HK-2 (cell line): ENCODE measurements around the gene AOPEP.
A peak's percentile ranks its signal among the peaks of the same experiment; 100 is the strongest.

Experiments
- DNase-seq: peaks from one replicate; pipeline ENCODE4 v3.0.0-alpha.2; 2018; ENCODE audit not compliant: unreplicated experiment

The AOPEP gene

DNA sequence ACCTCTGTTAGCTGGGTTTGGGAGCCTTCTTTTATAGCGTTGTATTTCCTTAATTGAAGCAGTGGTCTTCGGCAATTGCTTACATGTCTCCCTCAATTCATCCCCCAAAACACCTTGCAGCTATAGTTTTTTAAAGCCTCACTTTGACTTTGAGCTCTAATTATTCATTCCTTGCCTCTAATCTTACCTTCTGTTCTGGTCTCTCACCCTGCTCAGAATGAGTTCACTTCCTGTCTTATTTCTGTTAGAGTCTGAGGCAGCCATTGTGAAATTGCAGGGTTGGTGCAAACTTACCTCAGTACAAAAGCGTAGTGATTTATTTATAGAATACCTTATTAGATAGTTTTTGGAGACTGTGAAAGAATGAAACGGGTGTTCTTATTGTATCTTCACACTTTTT lies 35.0 kb downstream of the AOPEP start:
- DNase-seq = no peak

DNA sequence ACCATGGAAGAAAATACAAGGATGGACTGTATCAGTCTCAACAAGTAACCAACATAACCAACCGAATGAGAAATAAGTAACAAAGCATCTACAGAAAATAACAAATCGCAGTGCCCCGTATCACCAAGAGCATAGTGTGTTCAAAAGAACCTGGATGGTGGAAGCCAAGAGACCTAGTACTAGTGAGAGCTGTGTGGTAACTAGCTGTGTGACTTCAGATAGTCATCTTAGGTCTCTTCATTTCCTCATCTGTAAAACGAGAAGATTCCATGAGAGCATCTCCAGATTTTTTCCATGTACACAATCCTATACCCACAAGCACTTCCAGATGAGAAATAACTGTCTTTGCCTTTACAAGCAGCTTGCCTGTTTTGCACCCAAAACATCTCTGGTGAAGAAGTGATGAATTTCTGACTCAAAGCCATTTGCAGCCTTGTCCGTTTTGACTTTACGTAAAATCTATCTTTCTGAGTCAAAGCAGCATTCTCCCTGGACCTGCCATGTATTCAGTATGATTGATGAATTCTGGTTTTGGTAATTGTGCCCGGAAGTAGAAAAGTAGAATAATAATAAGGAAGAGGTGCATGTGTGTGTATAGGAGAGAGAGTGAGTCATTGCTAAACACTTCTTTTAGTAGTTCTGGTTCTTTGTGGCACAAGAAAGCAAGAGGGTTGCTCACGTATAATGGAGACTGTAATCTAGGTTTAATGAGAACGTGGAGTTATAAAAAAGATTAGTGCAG lies 41.0 kb downstream of the AOPEP start:
- DNase-seq = no peak

DNA sequence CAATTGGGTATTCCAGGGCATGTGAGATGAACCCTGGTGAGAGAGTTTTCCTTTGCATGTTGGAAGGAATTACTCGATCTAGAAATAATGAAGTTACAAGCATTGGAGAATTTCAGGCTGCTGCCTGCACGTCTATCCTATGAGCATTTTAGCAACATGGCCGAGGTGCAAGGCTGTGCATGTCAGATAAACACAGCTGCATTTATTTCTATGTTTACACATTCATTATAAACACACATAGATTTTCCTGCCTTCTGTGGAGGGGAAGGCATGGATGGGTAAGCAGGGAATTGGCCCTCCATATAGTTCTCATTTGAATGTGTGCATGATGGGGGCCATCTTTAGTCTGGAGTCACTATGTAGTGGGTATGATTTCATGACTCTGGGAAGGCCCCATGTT lies 42.3 kb downstream of the AOPEP start:
- no peak for DNase-seq

DNA sequence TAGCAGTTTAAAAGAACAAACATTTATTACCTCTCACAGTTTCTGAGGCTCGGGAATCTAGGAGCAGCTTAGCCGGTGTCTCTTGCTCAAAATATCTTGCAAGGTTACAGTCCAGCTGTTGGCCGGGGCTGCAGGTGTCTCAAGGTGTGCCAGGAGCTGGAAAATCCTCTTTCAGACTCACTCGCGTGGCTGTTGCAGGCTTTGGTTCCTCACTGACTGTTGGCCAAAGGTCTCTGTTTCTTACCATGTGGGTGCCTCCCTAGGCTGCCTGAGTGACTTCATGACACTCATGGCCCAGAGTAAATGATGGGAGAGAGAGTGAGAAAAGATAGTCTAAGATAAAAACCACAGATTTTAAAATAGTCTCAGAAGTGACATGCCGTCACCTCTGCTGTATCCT lies 43.8 kb downstream of the AOPEP start:
- DNase-seq = no peak

DNA sequence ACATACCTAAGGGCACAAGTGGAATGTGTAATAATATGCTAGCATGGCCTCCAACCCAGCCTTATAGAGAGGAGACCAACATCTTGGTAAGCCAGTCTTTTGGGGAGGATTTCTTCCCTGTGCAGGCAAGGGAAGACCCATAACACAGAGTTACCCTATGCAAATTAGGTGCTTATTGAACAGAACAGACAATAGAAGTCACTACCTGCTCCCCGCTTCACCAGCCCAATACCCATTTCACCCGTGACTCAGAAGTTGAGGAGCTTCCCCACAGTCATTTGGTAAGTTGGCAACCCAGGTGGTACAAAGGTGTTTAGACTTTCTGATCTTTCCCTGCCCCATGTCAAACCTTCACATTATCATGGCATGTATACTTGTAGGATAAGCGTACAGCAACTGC lies 44.6 kb downstream of the AOPEP start:
- no peak for DNase-seq

DNA sequence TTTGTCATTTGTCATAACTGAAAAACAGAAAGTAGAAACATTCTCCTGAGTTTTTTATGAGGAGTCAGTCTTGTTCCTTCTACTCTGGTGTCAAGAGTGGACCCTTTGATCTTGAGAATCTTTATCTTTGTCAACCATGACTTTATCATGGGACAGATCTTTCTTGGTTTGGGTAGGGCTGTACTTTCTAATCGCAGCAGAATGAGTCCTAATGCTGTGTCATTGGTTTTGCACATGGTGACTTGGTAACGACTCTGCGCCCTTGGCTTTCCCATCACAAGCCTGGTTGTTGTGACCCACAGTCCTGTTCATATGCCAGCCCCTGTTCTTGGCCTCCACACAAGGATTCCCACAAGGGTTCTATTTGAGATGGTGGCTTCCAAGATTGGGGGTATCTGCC lies 45.6 kb downstream of the AOPEP start:
- DNase-seq = no peak

DNA sequence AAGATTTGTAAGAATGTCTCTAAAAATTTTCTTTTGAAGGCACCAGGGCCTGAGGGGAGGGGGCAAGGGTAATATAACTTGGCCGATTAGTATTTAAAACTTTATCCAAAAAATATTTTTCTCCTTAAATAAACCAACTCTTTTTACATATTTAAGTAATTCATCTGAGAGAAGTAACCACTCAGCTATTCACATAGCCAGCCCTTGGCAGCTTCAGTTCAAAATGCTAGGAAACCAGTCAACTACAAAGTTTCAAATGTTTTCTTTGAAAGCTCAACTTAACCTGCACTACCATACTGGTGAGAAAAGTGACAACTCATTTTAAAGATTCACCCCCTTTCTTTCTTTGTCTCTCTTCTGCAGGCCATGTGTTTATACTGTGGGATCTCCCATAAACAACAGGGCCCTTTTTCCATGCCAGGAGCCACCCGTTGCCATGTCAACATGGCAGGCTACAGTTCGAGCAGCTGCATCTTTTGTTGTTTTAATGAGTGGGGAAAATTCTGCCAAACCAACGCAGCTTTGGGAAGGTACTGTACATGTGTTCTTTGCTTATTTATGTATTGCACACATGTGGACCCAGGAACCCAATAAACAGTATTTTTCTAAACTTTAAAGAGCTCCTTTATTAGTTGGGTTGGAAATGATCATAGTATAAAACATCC lies 46.3 kb downstream of the AOPEP start:
- no peak for DNase-seq

DNA sequence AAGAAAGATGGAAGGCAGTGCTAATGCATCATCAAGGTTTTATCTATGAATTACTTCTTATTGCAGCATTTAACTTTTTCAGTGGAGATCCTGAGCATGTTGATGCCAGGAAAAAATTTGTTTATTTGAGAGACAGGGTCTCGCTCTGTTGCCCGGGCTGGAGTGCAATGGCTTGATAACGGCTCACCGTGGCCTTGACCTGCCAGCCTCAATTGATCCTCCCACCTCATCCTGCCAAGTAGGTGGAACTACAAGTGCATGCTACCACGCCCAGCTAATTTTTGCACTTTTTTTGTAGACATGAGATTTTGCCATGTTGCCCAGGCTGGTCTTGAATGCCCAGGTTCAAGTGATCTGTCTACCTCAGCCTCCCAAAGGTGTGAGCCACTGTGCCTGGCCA lies 47.2 kb downstream of the AOPEP start:
- DNase-seq = no peak

DNA sequence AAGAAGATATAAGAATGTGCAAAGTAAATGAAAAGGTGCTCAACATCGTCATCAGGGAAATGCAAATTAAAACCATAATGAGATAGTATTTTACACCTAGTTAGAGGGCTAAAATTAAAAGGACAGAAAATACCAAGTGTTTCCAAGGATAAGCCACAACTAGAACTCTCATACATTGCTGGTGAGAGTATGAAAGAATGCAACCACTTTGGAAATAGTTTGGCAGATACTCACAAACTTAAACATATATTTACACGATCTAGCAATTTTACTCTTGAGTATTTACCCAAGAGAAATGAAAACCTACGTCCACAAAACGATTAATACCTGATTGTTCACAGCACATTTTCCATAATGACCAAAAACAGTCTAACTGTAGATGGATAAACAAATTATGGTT lies 51.5 kb downstream of the AOPEP start:
- no peak for DNase-seq

DNA sequence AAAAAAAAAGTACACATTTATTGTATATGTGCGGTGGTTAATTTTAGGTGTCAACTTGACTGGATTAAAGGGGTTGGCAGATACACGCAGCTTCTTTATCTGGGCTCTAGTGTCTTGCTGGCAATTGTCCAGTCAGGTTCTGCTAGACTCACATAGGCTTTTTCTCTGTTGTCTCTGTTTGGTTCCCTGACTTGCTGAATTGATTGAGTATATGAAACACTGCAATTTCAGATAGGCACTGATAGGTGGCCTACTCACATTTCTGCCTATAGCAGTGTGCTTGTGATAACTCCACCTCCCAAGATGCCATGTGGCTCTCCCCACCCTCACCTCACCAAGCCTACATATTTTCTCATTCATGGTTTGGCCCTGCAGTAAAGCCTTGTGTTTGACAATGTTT lies 52.5 kb downstream of the AOPEP start:
- no peak for DNase-seq

DNA sequence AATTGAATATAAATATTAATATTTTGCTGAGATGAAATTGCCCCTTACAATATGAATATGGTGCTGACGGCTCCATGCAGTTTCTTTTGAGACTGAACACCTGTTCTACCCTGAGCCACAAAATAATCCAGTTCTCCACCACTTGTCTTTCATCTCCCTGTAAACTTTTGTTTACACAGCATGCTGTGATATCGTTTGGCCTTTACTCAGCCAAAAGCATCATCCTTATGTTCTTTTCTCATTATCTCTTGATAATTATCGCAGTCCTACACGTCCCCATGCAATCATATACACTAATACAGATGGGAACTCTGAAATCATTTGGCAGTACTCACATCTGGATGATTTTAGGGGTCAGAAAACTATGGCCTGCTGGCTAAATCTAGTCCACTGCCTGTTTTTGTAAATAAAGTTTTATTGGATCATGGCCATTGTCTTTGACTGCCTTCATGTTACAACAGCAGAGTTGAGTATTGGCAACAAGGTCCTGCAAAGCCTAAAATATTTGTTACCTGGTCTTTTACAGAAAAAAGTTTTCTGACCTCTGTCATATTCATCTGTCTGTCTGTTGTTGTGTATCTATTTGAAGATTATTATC lies 53.3 kb downstream of the AOPEP start:
- no peak for DNase-seq

DNA sequence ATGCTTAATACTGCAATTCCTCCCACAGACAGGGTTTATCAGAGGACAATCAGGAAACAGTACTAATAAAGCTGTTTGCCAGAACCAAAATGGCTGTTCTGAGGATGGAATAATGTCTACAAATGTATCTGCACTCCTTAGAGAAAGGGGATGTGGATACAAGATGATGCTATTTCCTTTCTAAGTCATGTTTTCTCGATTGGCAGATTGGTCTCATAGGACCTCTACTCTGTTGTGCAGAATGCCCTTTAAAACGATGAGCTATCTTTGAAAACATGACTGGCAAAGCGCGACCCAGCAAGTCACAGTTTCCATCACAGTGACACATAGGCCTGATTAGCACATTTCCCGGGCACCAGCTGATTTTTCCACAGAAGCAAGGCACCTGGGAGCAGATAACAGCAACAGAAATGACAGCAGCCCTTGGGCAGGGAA lies 54.0 kb downstream of the AOPEP start:
- no peak for DNase-seq

DNA sequence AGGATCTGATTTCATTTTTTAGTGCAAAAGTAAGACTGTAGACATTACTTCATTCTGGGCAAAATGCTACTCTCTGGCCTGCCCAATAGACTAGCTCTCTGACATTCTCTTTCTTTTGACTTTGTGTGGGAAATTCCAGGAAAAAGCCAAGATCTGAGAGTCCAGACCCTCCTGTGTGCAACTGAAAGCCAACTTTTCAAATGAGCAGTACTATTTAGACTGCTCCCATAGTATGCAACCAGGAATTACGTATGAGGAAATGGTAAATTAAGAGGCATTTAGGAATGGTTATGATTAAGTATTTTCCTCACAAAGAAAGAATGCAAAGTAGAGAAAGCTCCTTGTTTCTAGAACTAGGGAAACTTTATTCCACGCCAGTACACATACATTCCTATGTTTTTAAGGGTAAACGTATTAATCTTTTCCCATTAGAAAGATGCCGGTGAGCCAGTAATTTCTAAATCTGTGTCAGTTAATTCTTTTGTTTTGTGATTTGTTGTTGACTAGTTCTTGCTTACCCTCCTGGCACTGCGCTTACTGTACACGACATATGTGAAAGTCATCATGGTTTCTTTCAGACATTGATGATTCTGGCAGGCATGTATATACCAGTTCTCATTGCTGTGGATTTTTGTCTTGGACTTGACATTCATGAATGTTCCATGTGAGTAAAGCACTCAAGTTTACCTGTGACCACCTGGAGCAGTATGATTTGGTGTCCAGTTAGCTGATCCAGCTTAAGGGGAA lies 56.0 kb downstream of the AOPEP start:
- DNase-seq = no peak

DNA sequence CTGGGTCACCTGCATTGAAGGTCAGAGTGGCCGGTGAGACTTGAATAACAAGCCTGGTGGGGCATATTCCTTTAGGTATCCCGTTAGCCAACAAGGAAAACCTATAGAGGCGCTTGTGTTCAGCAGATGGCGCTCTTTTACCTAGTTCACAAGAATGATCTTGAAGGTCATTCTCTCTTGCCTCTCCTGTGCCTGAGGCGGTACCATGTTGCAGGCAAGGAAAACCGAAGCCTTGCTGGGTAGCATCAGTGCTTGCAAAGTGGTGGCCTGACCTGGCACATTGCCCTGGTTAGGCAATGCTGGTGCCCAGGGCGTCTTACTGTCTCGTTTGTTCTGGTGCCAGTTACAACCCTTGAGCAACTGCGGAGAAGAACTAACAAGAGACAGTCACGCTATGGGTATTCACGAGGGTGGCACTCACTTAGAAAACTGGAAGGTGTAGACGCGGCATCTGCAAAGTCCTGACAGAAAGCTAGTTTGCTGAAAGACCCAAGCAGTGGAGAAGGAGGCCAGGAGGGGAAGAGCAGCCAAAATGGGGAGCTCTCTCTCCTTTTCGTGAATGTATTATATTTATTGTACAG lies 56.7 kb downstream of the AOPEP start:
- DNase-seq = peak; percentile 53

DNA sequence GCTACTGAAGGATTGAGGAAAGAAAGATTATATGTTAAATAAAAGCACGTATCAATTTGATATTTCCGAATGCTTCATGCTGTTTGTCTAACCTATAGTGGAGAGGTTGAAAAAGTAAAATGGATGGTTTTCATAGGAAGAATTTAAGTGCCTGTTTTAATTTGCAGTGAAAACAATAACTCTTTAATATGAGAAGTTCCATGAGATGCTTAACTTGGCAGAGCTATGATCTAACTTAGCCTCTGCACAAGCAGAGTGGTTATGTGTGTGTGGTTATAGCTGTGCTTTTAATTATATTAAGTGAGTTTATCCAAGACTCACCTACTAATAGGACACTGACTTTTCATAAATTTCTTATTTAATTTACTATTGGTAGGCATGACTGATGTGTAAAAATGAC lies 57.4 kb downstream of the AOPEP start:
- DNase-seq = no peak

DNA sequence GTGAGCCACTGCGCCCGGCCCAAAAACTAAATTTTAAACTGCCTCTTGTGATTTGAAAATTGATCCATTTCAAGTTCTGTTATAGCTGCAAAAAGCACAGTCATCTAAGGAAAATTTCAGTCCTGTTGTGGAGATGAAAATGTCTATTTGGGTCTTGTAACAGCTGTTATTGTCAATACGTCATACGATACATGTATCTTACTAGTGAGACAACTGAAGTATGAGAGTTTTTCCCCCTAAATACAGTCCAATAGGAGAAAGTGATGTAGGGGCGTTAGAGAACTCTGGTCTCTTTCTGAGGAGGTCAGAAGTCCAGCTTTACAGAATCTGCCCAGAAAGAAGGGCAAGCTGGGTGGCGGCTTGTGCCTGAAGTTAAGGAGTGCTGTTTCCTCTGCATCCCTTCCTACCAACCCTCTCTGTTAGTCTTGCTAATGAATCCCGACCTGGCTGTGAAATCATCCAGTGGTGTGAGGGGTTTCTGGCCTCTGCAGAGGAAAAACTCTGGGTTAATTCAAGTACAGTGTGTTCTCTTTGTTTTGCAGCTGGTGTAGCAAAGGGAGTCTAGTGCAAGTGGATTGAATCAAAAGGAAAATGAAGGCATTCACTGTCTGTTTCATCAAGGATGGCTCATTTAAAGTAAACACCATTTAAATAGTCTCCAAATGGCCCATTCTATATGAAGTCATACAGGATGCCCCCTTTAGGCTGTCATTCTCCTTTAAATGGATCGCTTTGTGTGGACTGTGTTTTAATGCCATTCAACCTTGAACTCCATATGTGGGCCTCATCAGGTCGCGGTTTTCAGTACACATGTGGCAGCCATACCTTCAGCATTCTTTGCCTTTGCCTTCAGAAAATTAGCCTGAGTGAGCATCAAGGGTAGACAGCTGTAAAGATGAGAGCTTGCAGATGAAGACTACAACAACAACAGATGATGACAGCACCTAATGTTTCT lies 59.0 kb downstream of the AOPEP start:
- no peak for DNase-seq

DNA sequence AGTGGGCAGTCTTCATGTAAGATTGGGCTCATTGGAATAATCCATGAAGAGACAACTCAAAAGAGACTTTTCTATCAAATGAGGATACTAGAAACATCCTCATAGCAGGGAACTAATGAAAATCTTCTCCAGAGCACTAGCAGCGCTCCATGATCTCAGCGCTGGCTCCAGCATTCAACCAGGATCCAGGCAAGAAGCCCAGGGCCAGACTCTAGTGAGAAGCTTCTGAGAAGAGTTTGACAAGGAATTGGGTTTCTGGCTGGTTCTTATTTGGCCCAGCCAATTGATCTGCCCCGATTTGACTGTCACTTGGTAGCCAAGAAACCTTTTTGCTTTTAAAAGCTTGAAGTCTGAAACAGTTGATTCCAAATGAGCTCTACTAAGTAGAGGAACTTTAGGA lies 60.1 kb downstream of the AOPEP start:
- no peak for DNase-seq

DNA sequence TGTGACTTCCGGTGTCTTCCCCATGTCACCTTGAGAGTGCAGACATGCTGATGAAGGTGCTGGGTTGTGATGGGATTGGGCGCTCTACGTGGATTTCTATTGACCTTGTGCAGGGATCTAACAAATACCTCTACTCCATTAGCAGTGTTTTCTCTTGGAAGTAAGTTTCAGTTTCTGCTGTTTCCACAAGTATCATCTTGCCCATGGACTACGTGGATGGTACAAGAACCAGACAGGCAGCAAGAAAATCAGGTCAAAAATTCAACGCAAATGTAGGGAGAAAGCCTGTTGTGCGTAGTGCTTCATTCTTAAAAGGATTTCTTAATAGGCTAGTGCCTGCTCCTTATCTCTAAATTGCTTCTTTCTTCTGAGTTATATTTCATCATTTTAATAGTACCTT lies 60.8 kb downstream of the AOPEP start:
- no peak for DNase-seq

DNA sequence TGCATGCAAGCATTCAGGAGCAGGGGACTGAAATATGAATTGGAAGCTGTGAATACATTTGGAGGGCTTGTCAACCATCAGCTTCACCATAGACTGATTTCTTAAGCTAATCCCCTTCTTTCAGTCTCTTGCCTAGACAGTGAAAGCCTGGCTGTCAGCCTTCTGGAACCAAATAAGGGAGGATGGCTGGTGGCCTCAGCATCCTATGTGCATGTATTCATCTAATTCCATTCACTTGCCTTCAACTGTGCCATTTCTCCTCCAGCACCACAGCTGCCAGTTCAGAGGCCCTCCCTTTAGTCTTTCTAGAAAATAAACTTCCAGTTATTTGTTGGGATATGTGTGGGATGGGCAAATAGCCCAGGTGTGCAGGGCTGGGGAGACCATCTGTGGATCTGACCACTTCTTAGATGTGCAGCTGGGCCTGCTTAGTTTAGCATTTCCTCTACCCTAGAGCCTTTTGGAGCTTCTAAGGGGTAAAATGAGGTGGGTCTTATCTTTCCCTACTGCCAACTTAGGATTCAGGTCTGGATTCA lies 62.1 kb downstream of the AOPEP start:
- no peak for DNase-seq

DNA sequence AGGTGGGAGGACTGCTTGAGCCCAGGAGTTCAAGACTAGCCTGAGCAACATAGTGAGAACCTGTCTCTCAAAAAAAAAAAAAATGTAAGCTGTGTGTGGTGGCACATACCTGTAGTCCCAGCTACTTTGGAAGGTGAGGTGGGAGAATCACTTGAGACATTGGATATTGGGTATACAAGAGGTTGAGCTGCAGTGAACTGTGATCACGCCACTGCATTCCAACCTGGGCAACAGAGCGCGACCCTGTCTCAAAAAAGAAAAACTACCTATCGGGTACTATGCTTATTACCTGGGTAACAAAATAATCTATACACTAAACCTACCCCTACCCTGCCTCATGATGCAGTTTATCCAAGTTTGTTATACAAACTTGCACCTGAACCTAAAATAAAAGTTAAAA lies 64.9 kb downstream of the AOPEP start:
- no peak for DNase-seq

DNA sequence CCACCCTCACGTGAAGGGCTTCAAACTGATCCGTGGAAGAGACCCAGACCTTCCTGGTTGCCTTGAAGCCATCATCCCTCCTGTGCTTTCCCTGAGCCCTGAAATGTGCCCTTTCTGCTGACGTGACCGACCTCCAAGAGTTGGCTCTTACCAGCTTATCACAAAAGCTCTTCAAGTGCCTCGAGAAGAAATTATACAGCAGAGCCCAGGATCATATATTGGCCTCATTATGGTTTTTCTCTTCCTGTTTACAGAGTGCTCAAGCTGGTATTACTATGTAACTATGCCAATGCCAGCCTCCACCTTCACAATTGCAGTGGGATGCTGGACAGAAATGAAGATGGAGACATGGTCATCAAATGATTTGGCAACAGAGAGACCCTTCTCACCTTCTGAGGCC lies 66.0 kb downstream of the AOPEP start:
- no peak for DNase-seq
